Activated CD4-positive, alpha-beta T cell treated with anti-CD3 and anti-CD28 coated beads, Interleukin-2, amount 50 U/mL, for 48 hours (primary cell): ENCODE data around the gene MYOZ2.

ENCODE experiments used
- DNase-seq, 2 experiments: peaks; one replicate each; pipeline ENCODE4 v3.0.0-alpha.2; 2020

MYOZ2 gene

DNA sequence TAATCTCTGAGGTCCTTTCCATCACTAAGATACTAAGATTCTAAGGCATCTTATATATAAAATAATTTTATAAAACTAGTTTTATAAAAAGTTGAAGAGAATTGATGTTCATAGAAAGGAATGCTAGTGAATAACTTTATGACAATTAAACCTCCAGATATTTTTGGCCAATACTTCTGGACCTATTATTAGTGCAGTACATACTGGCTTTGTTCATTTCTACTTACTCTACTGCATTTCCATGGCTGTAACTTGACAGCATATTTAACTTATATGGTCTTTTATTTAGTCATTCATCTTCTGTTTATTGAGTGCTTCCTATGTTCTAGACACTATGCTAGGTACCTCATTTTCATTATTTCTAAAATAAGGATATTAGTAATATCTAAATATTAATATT lies 70.1 kb downstream of the MYOZ2 start:
- no peak for DNase-seq

GRCh38 chr4:119206178-119206577 lies 70.5 kb downstream of the MYOZ2 start:
- no peak for DNase-seq

GRCh38 chr4:119207051-119207450 lies 71.4 kb downstream of the MYOZ2 start:
- DNase-seq, result no peak

DNA sequence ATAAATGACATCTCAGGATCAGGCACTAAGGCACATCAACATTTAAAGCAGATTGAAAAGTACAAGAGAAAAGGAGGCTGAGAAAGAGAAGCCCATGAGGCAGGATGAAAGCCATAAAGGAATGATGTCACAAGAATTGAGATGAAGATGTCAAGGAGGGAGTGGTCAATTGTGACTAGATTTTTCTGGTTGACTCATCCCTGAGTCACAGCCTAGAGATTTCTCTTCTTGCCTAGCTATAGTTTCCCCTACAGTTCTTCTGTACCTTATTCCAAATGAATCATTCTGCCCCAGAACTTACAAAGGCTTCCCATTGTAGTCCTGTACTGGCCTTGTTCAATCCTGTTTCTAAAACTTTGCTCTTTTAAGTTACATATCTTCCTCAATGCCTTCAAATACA lies 73.4 kb downstream of the MYOZ2 start:
- peak; percentile 39 to 61 for DNase-seq

DNA sequence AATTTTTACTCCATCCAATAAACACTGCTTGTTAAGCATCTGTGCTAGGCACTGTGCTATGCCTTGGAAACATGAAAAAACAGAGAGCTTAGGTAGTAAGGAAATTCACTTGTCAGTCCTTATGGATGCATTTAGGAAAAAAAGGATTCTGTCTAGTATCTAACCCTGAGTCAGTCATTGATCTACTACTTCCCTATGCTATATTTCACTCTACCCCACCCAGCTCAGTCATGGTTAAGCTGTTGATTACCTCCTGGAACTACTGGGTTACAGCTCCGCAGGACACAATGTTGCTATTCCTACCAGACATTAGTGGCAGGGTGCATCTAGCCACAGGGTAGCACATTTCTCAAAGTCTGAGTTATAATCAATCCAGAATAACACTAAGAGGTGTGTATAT lies 74.0 kb downstream of the MYOZ2 start:
- DNase-seq, result no peak

- DNase-seq, result no peak
Observed at GRCh38 chr4:119210775-119211174, 75.1 kb downstream of the MYOZ2 start.

DNA sequence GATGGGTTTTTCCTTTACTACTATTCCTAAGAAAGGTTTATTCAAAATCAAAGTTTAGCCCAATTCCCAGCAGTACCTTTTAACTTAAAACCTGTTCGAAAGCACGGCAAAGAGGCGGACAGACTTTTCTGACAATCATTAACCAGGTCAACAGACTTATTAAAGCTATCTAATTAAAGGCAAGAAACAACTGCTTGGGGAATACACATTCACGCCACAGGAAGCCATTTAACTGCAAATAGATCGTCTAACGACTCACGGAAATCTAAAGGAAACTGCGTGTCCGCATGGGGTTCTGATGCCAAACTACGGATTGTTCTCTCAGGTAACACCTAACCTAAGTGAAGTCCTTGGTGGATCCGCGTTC lies 76.2 kb downstream of the MYOZ2 start:
- DNase-seq, result no peak

GRCh38 chr4:119212234-119212963 lies 76.8 kb downstream of the MYOZ2 start, which contains the start of gene USP53:
Gene USP53 (plus strand): TSS chr4:119212713. CDS start chr4:119239760, 27,047 bp downstream.
- DNase-seq, result peak; percentile 98

DNA sequence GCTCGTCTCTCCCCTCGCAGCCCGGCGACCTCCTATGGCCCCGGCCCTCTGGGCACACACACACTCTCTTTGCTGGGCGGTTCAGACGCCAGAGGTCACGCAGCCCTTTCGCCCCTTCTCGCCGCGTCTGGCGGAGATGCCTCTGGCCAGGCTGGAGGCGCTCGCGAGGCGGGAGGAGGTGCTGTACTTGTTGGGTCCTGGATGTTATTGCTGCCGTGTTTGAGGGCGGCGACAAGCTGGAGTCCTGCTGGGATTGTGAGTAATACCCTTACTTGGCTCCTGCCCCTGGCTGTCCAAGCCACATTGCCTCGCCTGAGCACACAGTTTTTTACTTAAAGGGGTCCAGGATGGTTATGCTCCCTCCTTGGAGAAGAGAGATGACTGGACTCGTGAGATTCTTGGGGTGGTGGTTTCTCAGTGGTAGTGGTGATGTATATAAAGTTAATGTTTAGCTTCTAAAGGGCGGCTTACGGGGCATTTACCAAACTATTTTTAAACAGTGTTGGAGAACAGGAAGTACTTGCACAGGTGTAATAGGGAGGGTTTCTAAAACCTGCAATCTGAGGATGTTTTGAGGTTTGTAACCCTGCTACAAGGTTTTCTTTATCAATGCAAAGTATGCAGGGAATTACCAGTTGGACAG lies 77.5 kb downstream of the MYOZ2 start:
- DNase-seq, result peak; percentile 71 to 78

DNA sequence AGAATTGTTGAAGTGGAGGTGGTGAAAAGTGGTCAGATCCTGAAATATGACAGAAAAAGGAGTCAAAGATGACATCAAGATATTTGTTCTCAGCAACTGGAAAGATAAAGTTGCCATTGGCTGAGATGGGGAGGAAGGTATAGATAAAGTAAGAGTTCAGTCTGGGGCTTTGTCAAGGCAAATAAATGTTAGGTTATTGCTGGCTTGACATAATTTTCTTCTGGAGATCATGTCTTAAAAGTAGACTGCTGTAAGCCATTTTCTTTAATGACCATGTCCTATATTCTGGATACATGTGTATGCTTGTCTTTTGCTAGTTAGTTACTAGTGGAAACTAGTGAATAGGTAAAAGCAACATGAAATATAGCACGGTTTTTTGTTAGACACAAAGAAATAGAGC lies 82.5 kb downstream of the MYOZ2 start:
- DNase-seq, result no peak

- no peak for DNase-seq
Observed at GRCh38 chr4:119221412-119221811, 85.8 kb downstream of the MYOZ2 start.

- no peak for DNase-seq
Observed at GRCh38 chr4:119227690-119228089, 92.1 kb downstream of the MYOZ2 start.

- no peak for DNase-seq
Observed at GRCh38 chr4:119228406-119228805, 92.8 kb downstream of the MYOZ2 start.

- DNase-seq, result no peak
Observed at GRCh38 chr4:119229908-119230687, 94.5 kb downstream of the MYOZ2 start.

GRCh38 chr4:119231491-119231890 lies 95.9 kb downstream of the MYOZ2 start:
- no peak for DNase-seq

- no peak for DNase-seq
Observed at GRCh38 chr4:119232286-119232685, 96.7 kb downstream of the MYOZ2 start.

GRCh38 chr4:119233191-119233590 lies 97.6 kb downstream of the MYOZ2 start:
- DNase-seq, result no peak

- no peak for DNase-seq
Observed at GRCh38 chr4:119233750-119234149, 98.1 kb downstream of the MYOZ2 start.

GRCh38 chr4:119237201-119237600 lies 101.6 kb downstream of the MYOZ2 start:
- DNase-seq, result no peak
